CD4-positive, alpha-beta T cell treated with Interleukin-21 for 1 hour (primary cell): ENCODE measurements around the gene ACKR2.

ENCODE experiments used
- DNase-seq: peaks from one replicate; pipeline ENCODE4 v3.0.0-alpha.2; 2020

ACKR2 gene

GRCh38 chr3:42894698-42895579, 85.7 kb downstream of the ACKR2 start:
- no peak for DNase-seq

DNA sequence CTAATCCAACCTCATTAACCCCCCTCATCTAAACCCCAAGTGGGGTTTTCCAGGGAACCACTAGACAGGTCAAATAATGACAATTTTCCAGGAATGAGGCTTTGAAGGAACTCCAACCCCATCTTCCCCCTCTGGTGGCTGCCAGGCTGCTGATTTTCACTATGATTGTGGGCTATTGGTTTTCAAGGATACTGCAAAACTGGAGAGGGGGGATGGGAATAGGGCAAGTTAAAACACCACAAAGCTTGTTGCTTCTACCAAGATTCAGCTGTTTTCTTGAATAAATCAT, 86.3 kb downstream of the ACKR2 start:
- no peak for DNase-seq

DNA sequence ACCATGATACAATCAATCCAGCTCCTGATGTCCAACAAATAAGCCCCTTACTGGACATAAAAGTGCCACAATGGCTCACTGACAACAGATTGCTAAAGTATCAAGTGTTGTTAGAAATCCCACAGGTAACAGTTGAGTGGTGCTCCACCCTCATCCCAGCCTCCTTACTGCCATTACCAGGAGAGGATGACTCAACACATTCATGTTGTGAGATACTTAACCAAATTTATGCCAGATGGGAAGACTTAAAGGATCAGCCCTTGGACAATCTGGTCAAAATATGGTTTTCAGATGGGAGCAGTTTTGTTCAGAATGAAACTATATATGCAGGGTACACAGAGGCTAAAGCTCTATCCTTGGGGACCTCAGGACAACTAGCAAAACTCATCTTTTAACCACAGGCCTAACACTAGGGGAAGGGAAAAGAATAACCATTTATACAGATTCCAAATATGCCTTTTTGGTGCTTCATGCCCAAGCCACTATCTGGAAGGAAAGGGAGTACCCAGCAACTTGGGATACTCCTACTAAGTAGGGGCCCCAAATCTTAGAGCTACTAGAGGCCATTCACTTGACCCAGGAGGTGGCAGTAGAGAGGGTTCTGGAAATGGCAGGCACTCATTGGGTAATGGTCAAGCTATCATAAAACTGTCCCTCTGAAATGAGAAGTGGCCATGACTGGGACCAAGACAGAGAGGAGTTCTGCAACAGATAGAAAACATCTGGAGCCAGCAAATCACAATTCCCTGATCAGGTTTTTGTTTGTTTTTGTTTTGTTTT, 89.8 kb downstream of the ACKR2 start:
- DNase-seq, result no peak

GRCh38 chr3:42900226-42901072, 91.2 kb downstream of the ACKR2 start:
- DNase-seq, result no peak

GRCh38 chr3:42901073-42901415, 91.8 kb downstream of the ACKR2 start:
- DNase-seq, result no peak

- DNase-seq, result no peak
Measured at GRCh38 chr3:42902257-42902656, 93.0 kb downstream of the ACKR2 start.

- no peak for DNase-seq
Measured at GRCh38 chr3:42904076-42904475, 94.8 kb downstream of the ACKR2 start.

DNA sequence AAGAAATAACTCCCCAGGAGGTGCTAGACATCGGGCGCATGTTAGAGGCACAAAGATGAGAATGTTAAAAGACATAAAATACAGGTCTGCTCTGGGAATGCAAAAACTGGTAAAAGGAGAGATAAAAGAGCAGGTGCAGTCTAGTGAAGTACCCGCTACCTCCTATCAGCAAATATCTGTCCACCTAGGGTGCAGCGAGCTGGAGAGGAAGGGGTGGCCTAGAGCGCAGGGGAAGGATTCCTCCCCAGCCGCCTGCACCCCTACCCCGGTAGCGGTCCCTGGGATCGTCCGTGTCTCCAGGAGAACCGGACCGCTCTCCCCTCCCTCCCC, 96.5 kb downstream of the ACKR2 start:
- DNase-seq, result no peak

- peak; percentile 6 for DNase-seq
Measured at GRCh38 chr3:42906070-42906847, 97.0 kb downstream of the ACKR2 start, which contains the start of gene ZNF662. ZNF662 (plus strand) TSS chr3:42906142; CDS start chr3:42908115, 1,973 bp downstream.

- no peak for DNase-seq
Measured at GRCh38 chr3:42906848-42907183, 97.6 kb downstream of the ACKR2 start.

DNA sequence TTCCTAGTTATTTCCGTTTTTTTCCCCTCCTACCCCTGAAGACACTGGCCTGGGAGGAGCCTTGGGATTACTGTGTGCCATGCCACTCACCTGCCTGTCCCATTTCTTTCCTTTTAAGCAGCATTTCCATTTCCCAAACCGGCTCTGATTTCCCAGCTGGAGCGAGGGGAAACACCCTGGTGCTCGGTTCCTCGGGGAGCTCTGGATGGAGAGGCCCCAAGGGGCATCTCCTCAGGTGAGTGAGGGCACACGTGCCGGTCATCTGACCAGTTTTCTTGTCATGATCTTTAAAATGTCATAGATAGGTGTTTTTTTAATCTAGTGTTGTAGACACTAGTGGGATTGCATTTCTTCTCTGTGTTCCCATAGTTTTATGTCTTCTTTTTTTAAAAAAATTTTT, 99.4 kb downstream of the ACKR2 start:
- DNase-seq, result no peak

GRCh38 chr3:42911551-42911950, 102.3 kb downstream of the ACKR2 start:
- no peak for DNase-seq

GRCh38 chr3:42914771-42915515, 105.7 kb downstream of the ACKR2 start:
- DNase-seq, result no peak
